Mesothelial cell of epicardium (in vitro differentiated cells): ENCODE measurements around the gene MTM1. TPM values are rescaled to one million over a fixed set of nuclear protein-coding genes. Genes with fewer than 3 reads are reported as not detected.

ENCODE experiments used
- DNase-seq, 2 experiments: peaks; one replicate each; pipeline ENCODE4 v3.0.0; 2021; ENCODE audit warnings: low spot score in 2 of 2; ENCODE audit not compliant: unreplicated experiment in 2 of 2
- H3K27ac Mint-ChIP-seq: 2 replicates; pipeline ENCODE4 v1.8.0; 2021; ENCODE audit warnings: mixed read lengths
- H3K27me3 Mint-ChIP-seq: 2 replicates; pipeline ENCODE4 v1.8.0; 2021; ENCODE audit warnings: low read depth, mixed read lengths
- H3K36me3 Mint-ChIP-seq: 2 replicates; pipeline ENCODE4 v1.8.0; 2021; ENCODE audit warnings: mixed read lengths
- H3K4me1 Mint-ChIP-seq: 2 replicates; pipeline ENCODE4 v1.8.0; 2021; ENCODE audit warnings: mixed read lengths
- H3K4me3 Mint-ChIP-seq: 2 replicates; pipeline ENCODE4 v1.8.0; 2021; ENCODE audit warnings: mild to moderate bottlenecking, moderate library complexity, mixed read lengths
- H3K9me3 Mint-ChIP-seq: 2 replicates; pipeline ENCODE4 v1.8.0; 2021; ENCODE audit warnings: mixed read lengths
- total RNA-seq: library from RNA; stranded (reverse); gene quantifications from 3 replicates; pipeline ENCODE4 v1.2.1, GENCODE V29; 2021
- TF ChIP-seq, protein P1 (sequence below): fragments of 200-600 bp; sonication (generic); IDR thresholded peaks from one replicate; pipeline ENCODE4 v1.5.0; 2021; ENCODE audit warnings: antibody characterized with exemption; ENCODE audit not compliant: unreplicated experiment

MTM1 gene
- total RNA-seq, 1 donor from 2014 or later = 8.9 TPM

DNA sequence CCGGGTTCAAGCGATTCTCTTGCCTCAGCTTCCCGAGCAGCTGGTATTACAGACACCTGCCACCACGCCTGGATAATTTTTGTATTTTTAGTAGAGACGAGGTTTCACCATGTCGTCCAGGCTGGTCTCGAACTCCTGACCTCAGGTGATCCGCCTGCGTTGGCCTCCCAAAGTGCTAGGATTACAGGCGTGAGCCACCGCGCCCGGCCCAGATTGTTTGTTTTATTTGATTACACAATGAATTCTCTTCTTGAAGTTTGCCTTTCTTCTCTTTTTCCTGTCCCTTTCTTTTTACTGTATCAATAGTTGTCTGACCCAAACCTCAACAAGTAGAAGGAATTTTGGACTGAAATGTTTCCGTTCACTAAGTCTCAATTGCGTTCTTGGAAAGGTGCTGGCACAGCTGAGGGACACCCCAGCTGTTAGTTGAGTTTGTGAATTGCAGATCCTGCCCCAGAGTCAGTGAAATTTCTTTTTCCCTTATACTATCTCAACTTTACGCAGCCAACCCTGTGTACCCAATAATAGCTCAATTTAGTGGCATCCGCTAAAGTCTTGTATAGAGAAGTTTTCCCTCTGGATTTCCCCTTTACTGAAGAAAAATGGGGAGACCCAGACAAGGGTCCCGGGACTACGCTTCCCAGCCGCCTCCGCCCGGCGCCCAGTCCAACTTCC, 639 bp upstream of the MTM1 start:
- H3K27ac Mint-ChIP-seq = peak overlapping the region; percentile 68
- H3K9me3 Mint-ChIP-seq = peaks cover 15% of the 10 kb centered on the region
- no peak for DNase-seq
- peaks cover 33% of the 10 kb centered on the region for H3K4me1 Mint-ChIP-seq
- H3K36me3 Mint-ChIP-seq = no peaks in the 10 kb centered on the region
- no peaks in the 10 kb centered on the region for H3K27me3 Mint-ChIP-seq
- H3K4me3 Mint-ChIP-seq = peak overlapping the region; percentile 68
- TF ChIP-seq, protein P1, sequence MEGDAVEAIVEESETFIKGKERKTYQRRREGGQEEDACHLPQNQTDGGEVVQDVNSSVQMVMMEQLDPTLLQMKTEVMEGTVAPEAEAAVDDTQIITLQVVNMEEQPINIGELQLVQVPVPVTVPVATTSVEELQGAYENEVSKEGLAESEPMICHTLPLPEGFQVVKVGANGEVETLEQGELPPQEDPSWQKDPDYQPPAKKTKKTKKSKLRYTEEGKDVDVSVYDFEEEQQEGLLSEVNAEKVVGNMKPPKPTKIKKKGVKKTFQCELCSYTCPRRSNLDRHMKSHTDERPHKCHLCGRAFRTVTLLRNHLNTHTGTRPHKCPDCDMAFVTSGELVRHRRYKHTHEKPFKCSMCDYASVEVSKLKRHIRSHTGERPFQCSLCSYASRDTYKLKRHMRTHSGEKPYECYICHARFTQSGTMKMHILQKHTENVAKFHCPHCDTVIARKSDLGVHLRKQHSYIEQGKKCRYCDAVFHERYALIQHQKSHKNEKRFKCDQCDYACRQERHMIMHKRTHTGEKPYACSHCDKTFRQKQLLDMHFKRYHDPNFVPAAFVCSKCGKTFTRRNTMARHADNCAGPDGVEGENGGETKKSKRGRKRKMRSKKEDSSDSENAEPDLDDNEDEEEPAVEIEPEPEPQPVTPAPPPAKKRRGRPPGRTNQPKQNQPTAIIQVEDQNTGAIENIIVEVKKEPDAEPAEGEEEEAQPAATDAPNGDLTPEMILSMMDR = no peak

DNA sequence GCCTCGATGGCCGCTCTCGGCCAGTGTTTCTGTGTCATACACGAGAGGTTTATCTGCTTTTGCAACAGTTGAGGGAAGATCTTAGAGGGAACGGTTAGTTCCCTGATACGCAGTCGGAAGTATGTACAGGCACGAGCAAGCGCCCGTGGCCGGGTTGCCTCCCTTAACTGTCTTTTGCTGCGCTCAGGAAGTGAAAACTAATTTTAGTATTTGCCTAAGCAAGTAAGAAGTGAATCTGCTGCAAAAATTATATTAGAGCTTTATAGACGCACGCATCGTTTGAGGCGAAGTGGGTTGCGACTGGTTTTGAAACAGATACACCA, 695 bp downstream of the MTM1 start:
- H3K9me3 Mint-ChIP-seq = peaks cover 11% of the 10 kb centered on the region
- DNase-seq = no peak
- H3K27me3 Mint-ChIP-seq = no peaks in the 10 kb centered on the region
- H3K4me3 Mint-ChIP-seq = peak overlapping the region; percentile 73
- H3K27ac Mint-ChIP-seq = peak overlapping the region; percentile 84
- H3K4me1 Mint-ChIP-seq = peaks cover 46% of the 10 kb centered on the region
- no peaks in the 10 kb centered on the region for H3K36me3 Mint-ChIP-seq
- TF ChIP-seq, protein P1 = no peak

DNA sequence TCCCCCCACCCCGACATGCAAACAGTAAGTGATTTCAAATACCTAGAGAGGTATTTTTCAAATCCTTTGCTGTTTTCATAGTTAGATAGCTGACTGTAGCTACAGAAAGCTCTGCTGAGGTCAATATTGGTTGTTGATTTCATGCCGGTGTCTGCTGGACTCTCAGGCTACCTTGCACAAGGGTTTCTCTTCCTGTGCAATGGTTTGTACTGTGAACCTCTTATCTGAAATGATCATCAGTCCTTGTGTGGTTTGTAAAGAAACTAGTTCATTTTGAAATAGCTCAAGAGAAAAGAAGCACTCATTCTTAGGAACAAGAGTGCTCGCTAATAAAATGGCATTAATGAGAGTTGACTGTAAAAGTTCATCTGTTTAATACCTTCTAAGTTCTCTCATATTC, 2.1 kb downstream of the MTM1 start:
- Mint-ChIP-seq H3K4me1 (peaks cover 58% of the 10 kb centered on the region), H3K27ac (no peak overlapping the region), H3K36me3 (no peaks in the 10 kb centered on the region), H3K4me3 (no peak overlapping the region), H3K27me3 (no peaks in the 10 kb centered on the region), H3K9me3 (peaks cover 11% of the 10 kb centered on the region)
- DNase-seq = no peak
- TF ChIP-seq, protein P1 = no peak

DNA sequence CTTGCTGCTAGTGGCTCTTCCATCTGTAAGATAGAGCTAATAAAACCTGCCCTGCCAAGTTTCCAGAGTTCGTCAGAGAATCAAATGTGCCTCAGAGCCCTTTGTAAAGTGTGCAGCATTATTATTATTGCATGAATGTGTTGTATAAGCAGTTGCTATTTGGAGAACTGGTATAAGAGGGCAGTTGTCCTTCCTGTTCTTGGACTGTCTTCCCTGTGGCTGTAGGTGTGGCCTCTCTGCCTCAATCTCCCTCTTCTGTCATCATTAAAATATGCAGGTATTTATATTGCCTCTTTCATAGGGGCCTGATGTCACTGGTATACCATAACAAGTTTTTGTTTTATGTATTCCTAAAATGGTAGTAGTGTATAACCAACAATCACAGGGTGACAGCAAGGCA, 3.8 kb downstream of the MTM1 start:
- TF ChIP-seq, protein P1 = no peak
- Mint-ChIP-seq H3K4me1 (peaks cover 55% of the 10 kb centered on the region), H3K36me3 (no peaks in the 10 kb centered on the region), H3K9me3 (peaks cover 22% of the 10 kb centered on the region), H3K27ac (no peak overlapping the region), H3K4me3 (no peak overlapping the region), H3K27me3 (no peaks in the 10 kb centered on the region)
- no peak for DNase-seq

DNA sequence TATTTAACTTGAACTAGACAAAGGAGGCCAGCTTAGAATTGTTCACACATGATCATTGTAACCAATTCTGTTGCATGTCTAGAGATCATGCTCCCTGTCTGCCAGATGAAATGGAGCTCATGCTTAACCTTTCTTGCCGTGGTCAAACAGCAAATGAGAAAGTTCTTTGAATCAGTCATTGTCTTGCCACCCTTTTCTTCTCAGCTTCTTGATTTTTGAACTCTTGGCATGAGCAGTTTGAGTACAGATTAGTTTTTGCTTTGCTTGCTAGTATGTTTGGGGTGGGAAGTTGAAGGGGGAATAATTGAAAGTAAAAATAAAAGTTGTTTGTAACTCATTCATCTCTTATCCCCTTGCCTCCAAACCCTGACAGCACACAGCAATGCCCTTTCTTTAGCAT, 4.7 kb downstream of the MTM1 start:
- H3K27me3 Mint-ChIP-seq = no peaks in the 10 kb centered on the region
- TF ChIP-seq, protein P1 = no peak
- H3K36me3 Mint-ChIP-seq = no peaks in the 10 kb centered on the region
- peaks cover 25% of the 10 kb centered on the region for H3K9me3 Mint-ChIP-seq
- DNase-seq = no peak
- H3K4me1 Mint-ChIP-seq = peaks cover 51% of the 10 kb centered on the region
- no peak overlapping the region for H3K27ac Mint-ChIP-seq
- H3K4me3 Mint-ChIP-seq = no peak overlapping the region

DNA sequence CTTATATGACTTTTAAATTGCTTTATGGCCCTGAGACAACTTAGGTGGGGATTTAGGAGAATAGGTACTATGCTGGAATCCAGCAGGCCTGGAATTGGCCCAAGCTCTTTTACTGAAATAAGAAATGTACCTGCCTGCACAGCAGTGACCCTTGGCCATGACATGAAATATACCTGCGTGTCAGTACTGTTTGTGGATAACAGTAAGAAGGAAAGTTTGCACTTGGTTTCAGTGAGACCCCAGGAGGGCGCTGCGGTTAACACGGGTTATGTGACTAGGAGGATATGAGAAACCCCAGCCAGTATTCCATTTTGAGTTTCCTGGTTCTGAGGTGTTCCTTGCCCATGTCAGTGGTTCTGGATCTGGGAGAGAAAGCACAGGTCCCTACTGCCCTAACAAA, 5.3 kb downstream of the MTM1 start:
- no peak for DNase-seq
- Mint-ChIP-seq H3K9me3 (peaks cover 25% of the 10 kb centered on the region), H3K27ac (no peak overlapping the region), H3K36me3 (no peaks in the 10 kb centered on the region), H3K4me1 (peaks cover 51% of the 10 kb centered on the region), H3K4me3 (no peak overlapping the region), H3K27me3 (no peaks in the 10 kb centered on the region)
- TF ChIP-seq, protein P1 = no peak
